Measurements from ENCODE around the gene RPN2.

Gene RPN2

GRCh38 chr20:37284691-37285161 lies 105.6 kb downstream of the RPN2 start:
- Histone ChIP-seq H3K36me3 (ENCODE audit: control insufficient read depth in 5 of 5, insufficient read depth in 5 of 5, low read length in 5 of 5) (no peaks in the 10 kb centered on the region), H3K9ac (ENCODE audit: low read length in 5 of 5) (no peak overlapping the region), H3K27ac (ENCODE audit: low read depth, low read length) (no peak overlapping the region), H3K9me3 (ENCODE audit: control insufficient read depth in 5 of 5, low read length in 5 of 5) (peaks cover 0 to 8% (median 0%) of the 10 kb centered on the region in 5 donors), H3K4me3 (ENCODE audit: low read depth in 1 of 5, low read length in 5 of 5) (no peak overlapping the region), H3K4me1 (ENCODE audit: control insufficient read depth in 5 of 5, insufficient read depth in 5 of 5, low read length in 5 of 5) (peaks cover 0 to 32% (median 23%) of the 10 kb centered on the region in 5 donors), H3K27me3 (ENCODE audit: control insufficient read depth in 5 of 5, insufficient read depth in 4 of 5, low read length in 5 of 5) (no peaks in the 10 kb centered on the region)

- Histone ChIP-seq H3K9ac (ENCODE audit: low read length in 5 of 5) (no peak overlapping the region), H3K27me3 (ENCODE audit: control insufficient read depth in 5 of 5, insufficient read depth in 4 of 5, low read length in 5 of 5) (no peaks in the 10 kb centered on the region), H3K36me3 (ENCODE audit: control insufficient read depth in 5 of 5, insufficient read depth in 5 of 5, low read length in 5 of 5) (no peaks in the 10 kb centered on the region), H3K9me3 (ENCODE audit: control insufficient read depth in 5 of 5, low read length in 5 of 5) (peaks cover 0 to 8% (median 0%) of the 10 kb centered on the region in 5 donors), H3K4me3 (ENCODE audit: low read depth in 1 of 5, low read length in 5 of 5) (no peak overlapping the region), H3K4me1 (ENCODE audit: control insufficient read depth in 5 of 5, insufficient read depth in 5 of 5, low read length in 5 of 5) (peaks cover 0 to 42% (median 34%) of the 10 kb centered on the region in 5 donors), H3K27ac (ENCODE audit: low read depth, low read length) (no peak overlapping the region)
Observed at GRCh38 chr20:37285664-37286374, 106.7 kb downstream of the RPN2 start.

GRCh38 chr20:37288091-37288490 lies 109.0 kb downstream of the RPN2 start:
- no peak overlapping the region for H3K4me3 ChIP-seq (ENCODE audit: low read depth in 1 of 5, low read length in 5 of 5)
- peaks cover 0 to 41% (median 30%) of the 10 kb centered on the region in 5 donors for H3K4me1 ChIP-seq (ENCODE audit: control insufficient read depth in 5 of 5, insufficient read depth in 5 of 5, low read length in 5 of 5)
- peaks cover 0 to 8% (median 0%) of the 10 kb centered on the region in 5 donors for H3K9me3 ChIP-seq (ENCODE audit: control insufficient read depth in 5 of 5, low read length in 5 of 5)
- H3K27me3 ChIP-seq (ENCODE audit: control insufficient read depth in 5 of 5, insufficient read depth in 4 of 5, low read length in 5 of 5): no peaks in the 10 kb centered on the region
- peaks cover 0 to 5% (median 0%) of the 10 kb centered on the region in 5 donors for H3K36me3 ChIP-seq (ENCODE audit: control insufficient read depth in 5 of 5, insufficient read depth in 5 of 5, low read length in 5 of 5)
- peak overlapping the region; percentile 87 for H3K27ac ChIP-seq (ENCODE audit: low read depth, low read length)
- no peak overlapping the region for H3K9ac ChIP-seq (ENCODE audit: low read length in 5 of 5)

GRCh38 chr20:37290158-37290810 lies 111.2 kb downstream of the RPN2 start:
- Histone ChIP-seq H3K9ac (ENCODE audit: low read length in 5 of 5) (peak overlapping the region; percentile 66 to 98 (median 95)), H3K27me3 (ENCODE audit: control insufficient read depth in 5 of 5, insufficient read depth in 4 of 5, low read length in 5 of 5) (no peaks in the 10 kb centered on the region), H3K4me1 (ENCODE audit: control insufficient read depth in 5 of 5, insufficient read depth in 5 of 5, low read length in 5 of 5) (peaks cover 0 to 51% (median 47%) of the 10 kb centered on the region in 5 donors), H3K36me3 (ENCODE audit: control insufficient read depth in 5 of 5, insufficient read depth in 5 of 5, low read length in 5 of 5) (peaks cover 0 to 8% (median 3%) of the 10 kb centered on the region in 5 donors), H3K4me3 (ENCODE audit: low read depth in 1 of 5, low read length in 5 of 5) (peak overlapping the region; percentile 78 to 94 (median 90)), H3K27ac (ENCODE audit: low read depth, low read length) (peak overlapping the region; percentile 87), H3K9me3 (ENCODE audit: control insufficient read depth in 5 of 5, low read length in 5 of 5) (peaks cover 0 to 8% (median 5%) of the 10 kb centered on the region in 5 donors)
